ENCODE data around the gene RNF151. TPM values are rescaled to one million over a fixed set of nuclear protein-coding genes. Genes with fewer than 3 reads are reported as not detected.

RNF151 gene
- total and polyA plus RNA-seq, 2 of the 13 experiments (the other 11 are each of a cell fraction or from before 2014, with no cell fraction given): not detected

DNA sequence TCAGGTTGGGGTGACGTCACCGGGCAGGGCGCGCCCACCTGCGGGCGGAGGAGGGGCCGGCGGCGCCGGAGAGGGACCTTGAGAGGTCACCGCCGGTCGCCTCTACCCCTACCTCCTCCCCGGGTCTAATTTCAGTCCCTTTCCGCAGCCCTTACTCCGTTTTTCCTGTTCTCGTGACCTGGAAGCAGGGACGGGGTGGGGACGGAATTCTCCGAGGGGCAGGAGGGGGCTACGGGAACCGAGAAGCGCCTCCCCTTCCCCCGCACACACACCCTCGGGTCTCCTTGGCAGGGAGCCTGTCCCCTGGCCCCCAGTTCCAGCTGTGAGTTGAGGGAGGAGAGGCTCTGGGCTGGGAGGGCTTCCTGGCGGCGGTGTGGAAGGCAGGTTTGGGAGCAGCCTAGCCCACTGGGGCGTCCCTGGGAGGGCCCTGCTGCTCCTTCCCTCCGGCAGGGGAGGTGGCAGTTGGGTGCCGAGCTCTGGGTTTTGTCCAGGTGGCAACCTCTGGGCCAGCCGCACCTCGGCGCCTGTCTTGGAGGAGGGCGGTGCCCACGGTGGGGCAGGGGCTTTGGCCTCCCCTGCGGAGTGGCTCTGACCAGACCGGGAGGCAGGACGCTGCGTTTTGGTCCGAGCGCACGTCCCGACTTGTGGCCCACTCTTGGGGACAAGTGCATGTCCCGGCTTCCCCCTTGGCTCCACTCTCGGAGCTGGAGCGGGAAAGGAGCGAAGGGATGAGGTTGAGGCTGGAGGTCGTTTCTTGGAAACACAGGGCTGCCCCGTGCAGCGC, 23.9 kb downstream of the RNF151 start (continued):
- TF ChIP-seq, protein P1, sequence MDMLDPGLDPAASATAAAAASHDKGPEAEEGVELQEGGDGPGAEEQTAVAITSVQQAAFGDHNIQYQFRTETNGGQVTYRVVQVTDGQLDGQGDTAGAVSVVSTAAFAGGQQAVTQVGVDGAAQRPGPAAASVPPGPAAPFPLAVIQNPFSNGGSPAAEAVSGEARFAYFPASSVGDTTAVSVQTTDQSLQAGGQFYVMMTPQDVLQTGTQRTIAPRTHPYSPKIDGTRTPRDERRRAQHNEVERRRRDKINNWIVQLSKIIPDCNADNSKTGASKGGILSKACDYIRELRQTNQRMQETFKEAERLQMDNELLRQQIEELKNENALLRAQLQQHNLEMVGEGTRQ (IDR thresholded peaks at IDR 0.05; ENCODE audit: low read depth, low read length): no peak
- TF ChIP-seq, protein P1 (CRISPR knock-in tag; IDR thresholded peaks at IDR 0.05; ENCODE audit: borderline replicate concordance): 0 out of 2 replicates have a peak, but pooled peaks have one; percentile 1
- TF ChIP-seq RCOR2 (CRISPR knock-in tag; IDR thresholded peaks at IDR 0.05) (no peak), KDM2A (CRISPR knock-in tag; IDR thresholded peaks at IDR 0.05; ENCODE audit: borderline replicate concordance, low read depth) (peak; percentile 49; the same call in 1 of the 2 replicates), KLF12 (CRISPR knock-in tag; IDR thresholded peaks at IDR 0.05; ENCODE audit: borderline replicate concordance) (no peak), PITX1 (CRISPR knock-in tag; IDR thresholded peaks at IDR 0.05) (no peak), ZNF616 (CRISPR knock-in tag; IDR thresholded peaks at IDR 0.05; ENCODE audit: low read depth) (no peak), ZBTB20 (CRISPR knock-in tag; IDR thresholded peaks at IDR 0.05; ENCODE audit: borderline replicate concordance, low read depth) (0 out of 2 replicates have a peak, but pooled peaks have one; percentile 25), HMG20A (CRISPR knock-in tag; IDR thresholded peaks at IDR 0.05; ENCODE audit: borderline replicate concordance) (no peak), ZNF253 (CRISPR knock-in tag; IDR thresholded peaks at IDR 0.05; ENCODE audit: borderline replicate concordance) (no peak), PHF8 (CRISPR knock-in tag; IDR thresholded peaks at IDR 0.05) (peak; percentile 36; the same call in 1 of the 2 replicates)
- TF ChIP-seq, protein P2, sequence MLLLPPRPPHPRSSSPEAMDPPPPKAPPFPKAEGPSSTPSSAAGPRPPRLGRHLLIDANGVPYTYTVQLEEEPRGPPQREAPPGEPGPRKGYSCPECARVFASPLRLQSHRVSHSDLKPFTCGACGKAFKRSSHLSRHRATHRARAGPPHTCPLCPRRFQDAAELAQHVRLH (CRISPR knock-in tag; IDR thresholded peaks at IDR 0.05; ENCODE audit: borderline replicate concordance, low read depth): no peak
- TF ChIP-seq, protein P3, sequence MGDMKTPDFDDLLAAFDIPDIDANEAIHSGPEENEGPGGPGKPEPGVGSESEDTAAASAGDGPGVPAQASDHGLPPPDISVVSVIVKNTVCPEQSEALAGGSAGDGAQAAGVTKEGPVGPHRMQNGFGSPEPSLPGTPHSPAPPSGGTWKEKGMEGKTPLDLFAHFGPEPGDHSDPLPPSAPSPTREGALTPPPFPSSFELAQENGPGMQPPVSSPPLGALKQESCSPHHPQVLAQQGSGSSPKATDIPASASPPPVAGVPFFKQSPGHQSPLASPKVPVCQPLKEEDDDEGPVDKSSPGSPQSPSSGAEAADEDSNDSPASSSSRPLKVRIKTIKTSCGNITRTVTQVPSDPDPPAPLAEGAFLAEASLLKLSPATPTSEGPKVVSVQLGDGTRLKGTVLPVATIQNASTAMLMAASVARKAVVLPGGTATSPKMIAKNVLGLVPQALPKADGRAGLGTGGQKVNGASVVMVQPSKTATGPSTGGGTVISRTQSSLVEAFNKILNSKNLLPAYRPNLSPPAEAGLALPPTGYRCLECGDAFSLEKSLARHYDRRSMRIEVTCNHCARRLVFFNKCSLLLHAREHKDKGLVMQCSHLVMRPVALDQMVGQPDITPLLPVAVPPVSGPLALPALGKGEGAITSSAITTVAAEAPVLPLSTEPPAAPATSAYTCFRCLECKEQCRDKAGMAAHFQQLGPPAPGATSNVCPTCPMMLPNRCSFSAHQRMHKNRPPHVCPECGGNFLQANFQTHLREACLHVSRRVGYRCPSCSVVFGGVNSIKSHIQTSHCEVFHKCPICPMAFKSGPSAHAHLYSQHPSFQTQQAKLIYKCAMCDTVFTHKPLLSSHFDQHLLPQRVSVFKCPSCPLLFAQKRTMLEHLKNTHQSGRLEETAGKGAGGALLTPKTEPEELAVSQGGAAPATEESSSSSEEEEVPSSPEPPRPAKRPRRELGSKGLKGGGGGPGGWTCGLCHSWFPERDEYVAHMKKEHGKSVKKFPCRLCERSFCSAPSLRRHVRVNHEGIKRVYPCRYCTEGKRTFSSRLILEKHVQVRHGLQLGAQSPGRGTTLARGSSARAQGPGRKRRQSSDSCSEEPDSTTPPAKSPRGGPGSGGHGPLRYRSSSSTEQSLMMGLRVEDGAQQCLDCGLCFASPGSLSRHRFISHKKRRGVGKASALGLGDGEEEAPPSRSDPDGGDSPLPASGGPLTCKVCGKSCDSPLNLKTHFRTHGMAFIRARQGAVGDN (CRISPR knock-in tag; IDR thresholded peaks at IDR 0.05): peak; percentile 76
- TF ChIP-seq, protein P4, sequence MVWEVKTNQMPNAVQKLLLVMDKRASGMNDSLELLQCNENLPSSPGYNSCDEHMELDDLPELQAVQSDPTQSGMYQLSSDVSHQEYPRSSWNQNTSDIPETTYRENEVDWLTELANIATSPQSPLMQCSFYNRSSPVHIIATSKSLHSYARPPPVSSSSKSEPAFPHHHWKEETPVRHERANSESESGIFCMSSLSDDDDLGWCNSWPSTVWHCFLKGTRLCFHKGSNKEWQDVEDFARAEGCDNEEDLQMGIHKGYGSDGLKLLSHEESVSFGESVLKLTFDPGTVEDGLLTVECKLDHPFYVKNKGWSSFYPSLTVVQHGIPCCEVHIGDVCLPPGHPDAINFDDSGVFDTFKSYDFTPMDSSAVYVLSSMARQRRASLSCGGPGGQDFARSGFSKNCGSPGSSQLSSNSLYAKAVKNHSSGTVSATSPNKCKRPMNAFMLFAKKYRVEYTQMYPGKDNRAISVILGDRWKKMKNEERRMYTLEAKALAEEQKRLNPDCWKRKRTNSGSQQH (CRISPR knock-in tag; IDR thresholded peaks at IDR 0.05; ENCODE audit: low read depth): no peak
- TF ChIP-seq, protein P5, sequence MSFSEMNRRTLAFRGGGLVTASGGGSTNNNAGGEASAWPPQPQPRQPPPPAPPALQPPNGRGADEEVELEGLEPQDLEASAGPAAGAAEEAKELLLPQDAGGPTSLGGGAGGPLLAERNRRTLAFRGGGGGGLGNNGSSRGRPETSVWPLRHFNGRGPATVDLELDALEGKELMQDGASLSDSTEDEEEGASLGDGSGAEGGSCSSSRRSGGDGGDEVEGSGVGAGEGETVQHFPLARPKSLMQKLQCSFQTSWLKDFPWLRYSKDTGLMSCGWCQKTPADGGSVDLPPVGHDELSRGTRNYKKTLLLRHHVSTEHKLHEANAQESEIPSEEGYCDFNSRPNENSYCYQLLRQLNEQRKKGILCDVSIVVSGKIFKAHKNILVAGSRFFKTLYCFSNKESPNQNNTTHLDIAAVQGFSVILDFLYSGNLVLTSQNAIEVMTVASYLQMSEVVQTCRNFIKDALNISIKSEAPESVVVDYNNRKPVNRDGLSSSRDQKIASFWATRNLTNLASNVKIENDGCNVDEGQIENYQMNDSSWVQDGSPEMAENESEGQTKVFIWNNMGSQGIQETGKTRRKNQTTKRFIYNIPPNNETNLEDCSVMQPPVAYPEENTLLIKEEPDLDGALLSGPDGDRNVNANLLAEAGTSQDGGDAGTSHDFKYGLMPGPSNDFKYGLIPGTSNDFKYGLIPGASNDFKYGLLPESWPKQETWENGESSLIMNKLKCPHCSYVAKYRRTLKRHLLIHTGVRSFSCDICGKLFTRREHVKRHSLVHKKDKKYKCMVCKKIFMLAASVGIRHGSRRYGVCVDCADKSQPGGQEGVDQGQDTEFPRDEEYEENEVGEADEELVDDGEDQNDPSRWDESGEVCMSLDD (CRISPR knock-in tag; IDR thresholded peaks at IDR 0.05; ENCODE audit: borderline replicate concordance): no peak

Measured in HepG2 (cell line).